Measurements from ENCODE around the gene RACK1. TPM values are rescaled to one million over a fixed set of nuclear protein-coding genes. Genes with fewer than 3 reads are reported as not detected.
A peak's percentile ranks its signal among the peaks of the same experiment; 100 is the strongest.

The RACK1 gene
- total and polyA plus RNA-seq, 2 of the 13 experiments (the other 11 are each of a cell fraction or from before 2014, with no cell fraction given): 2,514 to 6,141 TPM

- TF ChIP-seq PBX2 (CRISPR knock-in tag; IDR thresholded peaks at IDR 0.05) (no peak), KLF9 (CRISPR knock-in tag; IDR thresholded peaks at IDR 0.05; ENCODE audit: low read depth) (no peak), ZSCAN29 (CRISPR knock-in tag; conservative IDR thresholded peaks at IDR 0.05) (no peak), ISX (CRISPR knock-in tag; conservative IDR thresholded peaks at IDR 0.05) (no peak), ZBTB21 (CRISPR knock-in tag; IDR thresholded peaks at IDR 0.05) (no peak), ARNTL (CRISPR knock-in tag; IDR thresholded peaks at IDR 0.05) (no peak), CENPT (CRISPR knock-in tag; IDR thresholded peaks at IDR 0.05; ENCODE audit: low read depth) (no peak), ZNF143 (CRISPR knock-in tag; IDR thresholded peaks at IDR 0.05) (peak; percentile 80), ZNF75D (CRISPR knock-in tag; IDR thresholded peaks at IDR 0.05; ENCODE audit: borderline replicate concordance) (no peak), REST (IDR thresholded peaks at IDR 0.05; ENCODE audit: borderline replicate concordance in 1 of 2, low read depth in 1 of 2, low read length in 2 of 2) (peak in 1 of 2 experiments; percentile 84; a peak in 2 of 4 replicates), HOXA3 (CRISPR knock-in tag; IDR thresholded peaks at IDR 0.05) (peak; percentile 69), SIX1 (CRISPR knock-in tag; IDR thresholded peaks at IDR 0.05; ENCODE audit: borderline replicate concordance) (peak; percentile 29; the same call in 1 of the 2 replicates), ZNF556 (CRISPR knock-in tag; IDR thresholded peaks at IDR 0.05; ENCODE audit: borderline replicate concordance) (0 out of 2 replicates have a peak, but pooled peaks have one; percentile 48), JUND (CRISPR knock-in tag; IDR thresholded peaks at IDR 0.05) (peak; percentile 68; the same call in 1 of the 2 replicates), RFXANK (CRISPR knock-in tag; IDR thresholded peaks at IDR 0.05) (no peak), ZNF703 (CRISPR knock-in tag; IDR thresholded peaks at IDR 0.05; ENCODE audit: borderline replicate concordance) (peak; percentile 42; the same call in 1 of the 2 replicates), TBP (CRISPR knock-in tag; IDR thresholded peaks at IDR 0.05) (no peak), CBX2 (IDR thresholded peaks at IDR 0.05; ENCODE audit: low read depth, low read length) (no peak), CBX2 (CRISPR knock-in tag; IDR thresholded peaks at IDR 0.05; ENCODE audit: low read depth) (no peak), MAFG (CRISPR knock-in tag; IDR thresholded peaks at IDR 0.05) (no peak)
- TF ChIP-seq, protein P1, sequence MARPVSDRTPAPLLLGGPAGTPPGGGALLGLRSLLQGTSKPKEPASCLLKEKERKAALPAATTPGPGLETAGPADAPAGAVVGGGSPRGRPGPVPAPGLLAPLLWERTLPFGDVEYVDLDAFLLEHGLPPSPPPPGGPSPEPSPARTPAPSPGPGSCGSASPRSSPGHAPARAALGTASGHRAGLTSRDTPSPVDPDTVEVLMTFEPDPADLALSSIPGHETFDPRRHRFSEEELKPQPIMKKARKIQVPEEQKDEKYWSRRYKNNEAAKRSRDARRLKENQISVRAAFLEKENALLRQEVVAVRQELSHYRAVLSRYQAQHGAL (CRISPR knock-in tag; IDR thresholded peaks at IDR 0.05; ENCODE audit: not compliant biosample characterization): peak; percentile 20
- TF ChIP-seq, protein P2, sequence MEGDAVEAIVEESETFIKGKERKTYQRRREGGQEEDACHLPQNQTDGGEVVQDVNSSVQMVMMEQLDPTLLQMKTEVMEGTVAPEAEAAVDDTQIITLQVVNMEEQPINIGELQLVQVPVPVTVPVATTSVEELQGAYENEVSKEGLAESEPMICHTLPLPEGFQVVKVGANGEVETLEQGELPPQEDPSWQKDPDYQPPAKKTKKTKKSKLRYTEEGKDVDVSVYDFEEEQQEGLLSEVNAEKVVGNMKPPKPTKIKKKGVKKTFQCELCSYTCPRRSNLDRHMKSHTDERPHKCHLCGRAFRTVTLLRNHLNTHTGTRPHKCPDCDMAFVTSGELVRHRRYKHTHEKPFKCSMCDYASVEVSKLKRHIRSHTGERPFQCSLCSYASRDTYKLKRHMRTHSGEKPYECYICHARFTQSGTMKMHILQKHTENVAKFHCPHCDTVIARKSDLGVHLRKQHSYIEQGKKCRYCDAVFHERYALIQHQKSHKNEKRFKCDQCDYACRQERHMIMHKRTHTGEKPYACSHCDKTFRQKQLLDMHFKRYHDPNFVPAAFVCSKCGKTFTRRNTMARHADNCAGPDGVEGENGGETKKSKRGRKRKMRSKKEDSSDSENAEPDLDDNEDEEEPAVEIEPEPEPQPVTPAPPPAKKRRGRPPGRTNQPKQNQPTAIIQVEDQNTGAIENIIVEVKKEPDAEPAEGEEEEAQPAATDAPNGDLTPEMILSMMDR (CRISPR knock-in tag; IDR thresholded peaks at IDR 0.05): peak; percentile 25
Observed at GRCh38 chr5:181243564-181244343, at the start of gene RACK1 (continued).

Measured in HepG2 (cell line).